ENCODE measurements around the gene C1QTNF4. TPM values are rescaled to one million over a fixed set of nuclear protein-coding genes. Genes with fewer than 3 reads are reported as not detected.
"Not testable (repeated sequence)": the region's sequence is repeated elsewhere in the genome, so short reads cannot be mapped to it uniquely, and the experiment has no call there.

C1QTNF4 gene
- 1.4 TPM for total RNA-seq

GRCh38 chr11:47593934-47594855, at the start of gene C1QTNF4:
C1QTNF4 (minus strand) TSS chr11:47594411; CDS start chr11:47590810, 3,601 bp downstream.
- no peak for DNase-seq (ENCODE audit: low spot score)

- DNase-seq (ENCODE audit: low spot score): peak; percentile 97
Measured at GRCh38 chr11:47642099-47642855, 48.1 kb upstream of the C1QTNF4 start, which contains the start of gene MTCH2. MTCH2 (minus strand) TSS chr11:47642559; CDS start chr11:47642465, 94 bp downstream.

- no peak for DNase-seq (ENCODE audit: low spot score)
Measured at GRCh38 chr11:47641600-47642098, 47.4 kb upstream of the C1QTNF4 start.

GRCh38 chr11:47640506-47640905, 46.3 kb upstream of the C1QTNF4 start:
- not testable (repeated sequence) for DNase-seq (ENCODE audit: low spot score)

GRCh38 chr11:47636331-47636730, 42.1 kb upstream of the C1QTNF4 start:
- DNase-seq (ENCODE audit: low spot score): not testable (repeated sequence)

- DNase-seq (ENCODE audit: low spot score): no peak
Measured at GRCh38 chr11:47631473-47631872, 37.3 kb upstream of the C1QTNF4 start.

GRCh38 chr11:47628026-47628425, 33.8 kb upstream of the C1QTNF4 start:
- no peak for DNase-seq (ENCODE audit: low spot score)

- DNase-seq (ENCODE audit: low spot score): no peak
Measured at GRCh38 chr11:47626234-47626633, 32.0 kb upstream of the C1QTNF4 start.

GRCh38 chr11:47620836-47621378, 26.7 kb upstream of the C1QTNF4 start:
- no peak for DNase-seq (ENCODE audit: low spot score)

- no peak for DNase-seq (ENCODE audit: low spot score)
Measured at GRCh38 chr11:47617417-47617809, 23.2 kb upstream of the C1QTNF4 start.

- peak; percentile 50 for DNase-seq (ENCODE audit: low spot score)
Measured at GRCh38 chr11:47616726-47617416, 22.7 kb upstream of the C1QTNF4 start.

GRCh38 chr11:47615249-47615648, 21.0 kb upstream of the C1QTNF4 start:
- DNase-seq (ENCODE audit: low spot score): no peak

GRCh38 chr11:47611348-47611794, 17.2 kb upstream of the C1QTNF4 start:
- no peak for DNase-seq (ENCODE audit: low spot score)

GRCh38 chr11:47609675-47610074, 15.5 kb upstream of the C1QTNF4 start:
- no peak for DNase-seq (ENCODE audit: low spot score)

GRCh38 chr11:47607380-47607779, 13.2 kb upstream of the C1QTNF4 start:
- DNase-seq (ENCODE audit: low spot score): no peak

GRCh38 chr11:47606731-47607130, 12.5 kb upstream of the C1QTNF4 start:
- DNase-seq (ENCODE audit: low spot score): no peak

GRCh38 chr11:47605921-47606320, 11.7 kb upstream of the C1QTNF4 start:
- DNase-seq (ENCODE audit: low spot score): no peak

- DNase-seq (ENCODE audit: low spot score): no peak
Measured at GRCh38 chr11:47603295-47603694, 9.1 kb upstream of the C1QTNF4 start.

- no peak for DNase-seq (ENCODE audit: low spot score)
Measured at GRCh38 chr11:47599902-47600301, 5.7 kb upstream of the C1QTNF4 start.

- DNase-seq (ENCODE audit: low spot score): no peak
Measured at GRCh38 chr11:47595967-47596366, 1.8 kb upstream of the C1QTNF4 start.

- no peak for DNase-seq (ENCODE audit: low spot score)
Measured at GRCh38 chr11:47595029-47595428, 818 bp upstream of the C1QTNF4 start.
